GM18907 (cell line): ENCODE measurements around the gene JAK3.

Experiments
- ATAC-seq: cut with Tn5 transposase; IDR thresholded peaks from one replicate; pipeline ENCODE4 v1.9.1; 2021; ENCODE audit warnings: mild to moderate bottlenecking, moderate library complexity; ENCODE audit not compliant: unreplicated experiment

JAK3 gene

GRCh38 chr19:17841810-17842662 is 5.7 kb downstream of the JAK3 start:
- ATAC-seq = no peak

GRCh38 chr19:17841371-17841809 is 6.4 kb downstream of the JAK3 start:
- no peak for ATAC-seq

GRCh38 chr19:17840019-17840418 is 7.8 kb downstream of the JAK3 start:
- ATAC-seq = no peak

GRCh38 chr19:17837972-17838371 is 9.8 kb downstream of the JAK3 start:
- no peak for ATAC-seq

- no peak for ATAC-seq
Measured at GRCh38 chr19:17836530-17836929, 11.3 kb downstream of the JAK3 start.

GRCh38 chr19:17835182-17836006 is 12.4 kb downstream of the JAK3 start:
- no peak for ATAC-seq

GRCh38 chr19:17834350-17835181 is 13.2 kb downstream of the JAK3 start:
- ATAC-seq = no peak

GRCh38 chr19:17832443-17833208 is 15.2 kb downstream of the JAK3 start:
- ATAC-seq = no peak

- ATAC-seq = no peak
Measured at GRCh38 chr19:17831419-17831888, 16.3 kb downstream of the JAK3 start.

- ATAC-seq = no peak
Measured at GRCh38 chr19:17830567-17831418, 17.0 kb downstream of the JAK3 start.

GRCh38 chr19:17829855-17830566 is 17.8 kb downstream of the JAK3 start:
- no peak for ATAC-seq

- no peak for ATAC-seq
Measured at GRCh38 chr19:17826508-17827056, 21.2 kb downstream of the JAK3 start.

- ATAC-seq = no peak
Measured at GRCh38 chr19:17824339-17824738, 23.4 kb downstream of the JAK3 start.

- no peak for ATAC-seq
Measured at GRCh38 chr19:17821190-17821589, 26.6 kb downstream of the JAK3 start, which contains the start of gene INSL3. TSS of gene INSL3 (minus strand) at chr19:17821519. CDS start at chr19:17821506, 13 bp downstream.

GRCh38 chr19:17817668-17818363 is 30.0 kb downstream of the JAK3 start:
- no peak for ATAC-seq

- no peak for ATAC-seq
Measured at GRCh38 chr19:17812099-17812498, 35.7 kb downstream of the JAK3 start.

GRCh38 chr19:17811681-17812080 is 36.1 kb downstream of the JAK3 start:
- ATAC-seq = no peak

GRCh38 chr19:17811103-17811502 is 36.7 kb downstream of the JAK3 start:
- no peak for ATAC-seq
